HG03139 (cell line): ENCODE data around the gene PCDHB4.
"Not testable (repeated sequence)": the region's sequence is repeated elsewhere in the genome, so short reads cannot be mapped to it uniquely, and the experiment has no call there.

Experiments used
- ATAC-seq: cut with Tn5 transposase; IDR thresholded peaks from one replicate; pipeline ENCODE4 v1.9.1; 2021; ENCODE audit not compliant: unreplicated experiment

The PCDHB4 gene

DNA sequence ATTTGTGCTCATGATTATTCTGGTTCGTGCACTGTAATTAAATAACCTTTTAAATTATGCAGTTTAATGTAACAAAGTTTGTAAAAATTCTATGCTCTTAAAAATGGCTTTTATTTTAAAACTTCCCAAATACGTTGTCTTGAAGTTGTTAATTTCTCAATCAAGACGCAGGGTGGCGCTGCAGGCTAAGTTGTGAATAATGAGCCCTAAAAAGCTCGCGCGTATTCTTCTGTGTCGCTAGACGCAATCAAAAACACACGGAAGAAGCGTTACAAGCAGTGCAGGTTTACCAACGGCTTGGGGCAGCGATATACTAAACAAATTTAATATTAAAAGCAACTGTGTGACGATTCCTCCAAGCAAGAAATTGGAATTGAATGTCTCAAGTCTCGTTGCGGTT, at the start of gene PCDHB4:
Gene PCDHB4 (plus strand): TSS at position 256 of the 400 bp plus-strand sequence. CDS start 181 bp downstream, outside the sequence.
- ATAC-seq = no peak

DNA sequence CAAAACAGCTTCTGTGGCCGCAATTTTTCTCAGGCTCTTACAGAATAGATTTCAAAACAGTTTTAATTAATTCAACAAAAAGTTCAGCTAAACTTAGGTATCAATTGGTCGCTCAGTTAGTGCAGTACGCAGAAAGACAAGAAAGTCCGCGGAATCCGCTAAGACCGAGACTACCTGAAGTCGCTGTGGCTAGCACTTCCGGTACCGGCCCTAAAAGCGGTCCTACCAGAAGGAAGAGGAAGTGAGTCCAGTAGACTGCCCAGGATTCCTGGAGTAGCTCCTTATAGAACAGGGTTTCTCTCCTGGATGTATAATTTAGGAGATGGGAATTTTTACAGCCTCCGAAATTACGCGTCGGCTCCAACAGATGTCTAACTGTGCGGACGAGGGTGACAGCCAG, 43.8 kb upstream of the PCDHB4 start:
- ATAC-seq = no peak

DNA sequence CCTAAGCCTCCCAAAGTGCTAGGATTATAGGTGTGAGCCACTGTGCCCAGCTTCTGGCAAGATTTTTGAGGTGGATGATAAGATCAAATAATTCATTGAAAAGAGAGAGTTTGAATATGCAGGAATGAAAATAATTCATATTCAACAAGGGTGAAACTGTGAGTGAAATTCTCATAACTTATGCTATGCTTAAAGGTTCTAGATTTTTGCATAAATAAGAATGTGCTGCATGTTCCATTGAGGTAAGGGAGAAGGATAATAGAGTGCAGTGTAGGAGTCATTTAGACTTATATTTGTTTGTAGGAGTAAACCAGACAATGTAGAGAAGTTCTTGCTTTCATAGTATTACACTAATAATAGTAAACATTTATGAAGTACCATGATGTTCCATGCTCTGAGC, 39.4 kb upstream of the PCDHB4 start:
- ATAC-seq = no peak

DNA sequence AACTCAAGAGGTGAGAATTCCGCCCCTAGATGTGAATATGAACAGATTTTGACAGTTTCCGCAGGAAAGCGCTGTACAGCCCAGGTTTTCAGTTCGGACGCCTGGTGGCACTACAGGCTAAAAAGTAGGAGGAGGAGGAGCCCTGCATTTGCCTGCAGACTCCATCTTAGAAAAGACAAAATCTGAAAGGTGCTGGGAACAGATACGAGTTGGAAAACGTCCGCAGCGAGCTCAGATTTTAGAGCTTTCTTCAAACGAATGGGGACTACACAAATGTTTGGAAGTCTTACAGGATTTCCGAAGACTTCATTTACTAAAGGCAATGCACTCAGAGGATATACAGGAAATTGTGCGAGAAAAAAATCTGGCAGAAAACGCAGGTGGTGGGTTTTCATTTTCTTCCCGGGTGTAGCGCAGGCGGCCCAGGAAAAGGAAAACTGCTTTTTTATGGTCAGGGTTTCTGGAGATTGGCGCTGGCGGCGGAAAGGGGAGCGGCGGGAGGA, 37.1 kb upstream of the PCDHB4 start:
- ATAC-seq = no peak

DNA sequence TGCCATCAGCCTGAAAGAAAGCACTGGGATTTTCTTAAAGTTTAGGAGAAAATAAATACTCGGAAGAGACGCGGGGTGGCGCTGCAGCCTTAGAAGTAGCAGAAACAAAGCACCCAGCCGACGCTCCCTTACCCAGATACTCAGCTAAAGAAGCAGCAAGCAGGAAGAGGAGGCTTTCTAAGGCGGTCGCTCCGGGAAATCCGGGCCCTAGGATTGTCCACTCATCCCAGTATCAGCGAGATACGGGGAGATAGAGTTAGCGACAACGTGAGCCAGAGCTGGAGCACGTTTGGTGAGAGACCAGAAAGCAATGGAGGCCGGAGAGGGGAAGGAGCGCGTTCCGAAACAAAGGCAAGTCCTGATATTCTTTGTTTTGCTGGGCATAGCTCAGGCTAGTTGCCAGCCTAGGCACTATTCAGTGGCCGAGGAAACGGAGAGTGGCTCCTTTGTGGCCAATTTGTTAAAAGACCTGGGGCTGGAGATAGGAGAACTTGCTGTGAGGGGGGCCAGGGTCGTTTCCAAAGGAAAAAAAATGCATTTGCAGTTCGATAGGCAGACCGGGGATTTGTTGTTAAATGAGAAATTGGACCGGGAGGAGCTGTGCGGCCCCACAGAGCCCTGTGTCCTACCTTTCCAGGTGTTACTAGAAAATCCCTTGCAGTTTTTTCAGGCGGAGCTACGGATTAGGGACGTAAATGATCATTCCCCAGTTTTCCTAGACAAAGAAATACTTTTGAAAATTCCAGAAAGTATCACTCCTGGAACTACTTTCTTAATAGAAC, 26.9 kb upstream of the PCDHB4 start, which contains the start of gene PCDHB2:
Gene PCDHB2 (plus strand): TSS at position 135 of the 782 bp plus-strand sequence. CDS start 176 bp downstream, at position 311.
- ATAC-seq = no peak

DNA sequence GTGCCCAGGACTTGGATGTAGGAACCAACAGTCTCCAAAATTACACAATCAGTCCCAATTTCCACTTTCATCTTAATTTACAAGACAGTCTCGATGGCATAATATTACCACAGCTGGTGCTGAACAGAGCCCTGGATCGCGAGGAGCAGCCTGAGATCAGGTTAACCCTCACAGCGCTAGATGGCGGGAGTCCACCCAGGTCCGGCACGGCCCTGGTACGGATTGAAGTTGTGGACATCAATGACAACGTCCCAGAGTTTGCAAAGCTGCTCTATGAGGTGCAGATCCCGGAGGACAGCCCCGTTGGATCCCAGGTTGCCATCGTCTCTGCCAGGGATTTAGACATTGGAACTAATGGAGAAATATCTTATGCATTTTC, 26.4 kb upstream of the PCDHB4 start:
- ATAC-seq = no peak

DNA sequence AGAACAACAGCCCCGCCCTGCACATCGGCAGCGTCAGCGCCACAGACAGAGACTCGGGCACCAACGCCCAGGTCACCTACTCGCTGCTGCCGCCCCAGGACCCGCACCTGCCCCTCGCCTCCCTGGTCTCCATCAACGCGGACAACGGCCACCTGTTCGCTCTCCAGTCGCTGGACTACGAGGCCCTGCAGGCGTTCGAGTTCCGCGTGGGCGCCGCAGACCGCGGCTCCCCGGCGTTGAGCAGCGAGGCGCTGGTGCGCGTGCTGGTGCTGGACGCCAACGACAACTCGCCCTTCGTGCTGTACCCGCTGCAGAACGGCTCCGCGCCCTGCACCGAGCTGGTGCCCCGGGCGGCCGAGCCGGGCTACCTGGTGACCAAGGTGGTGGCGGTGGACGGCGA, 25.4 kb upstream of the PCDHB4 start:
- not testable (repeated sequence) for ATAC-seq

DNA sequence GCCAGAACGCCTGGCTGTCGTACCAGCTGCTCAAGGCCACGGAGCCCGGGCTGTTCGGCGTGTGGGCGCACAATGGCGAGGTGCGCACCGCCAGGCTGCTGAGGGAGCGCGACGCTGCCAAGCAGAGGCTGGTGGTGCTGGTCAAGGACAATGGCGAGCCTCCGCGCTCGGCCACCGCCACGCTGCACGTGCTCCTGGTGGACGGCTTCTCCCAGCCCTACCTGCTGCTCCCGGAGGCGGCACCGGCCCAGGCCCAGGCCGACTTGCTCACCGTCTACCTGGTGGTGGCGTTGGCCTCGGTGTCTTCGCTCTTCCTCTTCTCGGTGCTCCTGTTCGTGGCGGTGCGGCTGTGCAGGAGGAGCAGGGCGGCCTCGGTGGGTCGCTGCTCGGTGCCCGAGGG, 25.0 kb upstream of the PCDHB4 start:
- not testable (repeated sequence) for ATAC-seq

DNA sequence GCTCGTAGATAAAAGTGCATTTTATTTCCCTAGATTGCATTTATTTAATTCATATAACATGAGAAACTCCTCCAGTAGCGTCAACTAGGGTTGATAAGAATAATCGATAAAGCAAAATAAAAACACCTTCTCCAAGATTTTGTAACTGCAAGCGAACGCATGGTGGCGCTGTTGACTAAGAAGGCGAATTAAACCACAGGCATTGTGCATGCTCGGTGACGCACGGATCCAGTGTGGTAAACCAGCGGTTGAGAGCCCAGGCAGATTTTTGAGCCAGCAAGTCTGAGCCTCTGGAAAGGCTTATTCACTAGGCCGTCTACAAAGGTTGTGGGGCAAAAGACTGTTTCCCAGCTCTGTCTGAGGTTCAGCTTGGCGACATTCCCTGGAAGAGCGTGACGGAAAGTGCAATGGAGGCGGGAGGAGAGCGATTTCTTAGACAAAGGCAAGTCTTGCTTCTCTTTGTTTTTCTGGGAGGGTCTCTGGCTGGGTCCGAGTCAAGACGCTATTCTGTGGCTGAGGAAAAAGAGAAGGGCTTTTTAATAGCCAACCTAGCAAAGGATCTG, 21.3 kb upstream of the PCDHB4 start, which contains the start of gene PCDHB3:
Gene PCDHB3 (plus strand): TSS at position 231 of the 563 bp plus-strand sequence. CDS start 177 bp downstream, at position 408.
- ATAC-seq = no peak

DNA sequence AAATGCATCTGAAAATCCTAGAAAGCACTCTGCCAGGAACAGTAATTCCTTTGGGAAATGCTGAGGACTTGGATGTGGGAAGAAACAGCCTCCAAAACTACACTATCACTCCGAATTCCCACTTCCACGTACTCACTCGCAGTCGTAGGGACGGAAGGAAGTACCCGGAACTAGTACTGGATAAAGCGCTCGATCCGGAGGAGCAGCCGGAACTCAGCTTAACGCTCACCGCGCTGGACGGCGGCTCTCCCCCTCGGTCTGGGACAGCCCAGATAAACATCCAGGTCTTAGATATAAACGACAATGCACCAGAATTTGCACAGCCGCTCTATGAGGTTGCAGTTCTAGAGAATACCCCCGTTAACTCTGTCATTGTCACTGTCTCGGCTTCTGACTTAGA, 20.6 kb upstream of the PCDHB4 start:
- ATAC-seq = no peak

DNA sequence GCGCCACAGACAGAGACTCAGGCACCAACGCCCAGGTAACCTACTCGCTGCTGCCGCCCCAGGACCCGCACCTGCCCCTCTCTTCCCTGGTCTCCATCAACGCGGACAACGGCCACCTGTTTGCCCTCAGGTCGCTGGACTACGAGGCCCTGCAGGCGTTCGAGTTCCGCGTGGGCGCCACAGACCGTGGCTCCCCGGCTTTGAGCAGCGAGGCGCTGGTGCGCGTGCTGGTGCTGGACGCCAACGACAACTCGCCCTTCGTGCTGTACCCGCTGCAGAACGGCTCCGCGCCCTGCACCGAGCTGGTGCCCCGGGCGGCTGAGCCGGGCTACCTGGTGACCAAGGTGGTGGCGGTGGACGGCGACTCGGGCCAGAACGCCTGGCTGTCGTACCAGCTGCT, 19.5 kb upstream of the PCDHB4 start:
- ATAC-seq = not testable (repeated sequence)

DNA sequence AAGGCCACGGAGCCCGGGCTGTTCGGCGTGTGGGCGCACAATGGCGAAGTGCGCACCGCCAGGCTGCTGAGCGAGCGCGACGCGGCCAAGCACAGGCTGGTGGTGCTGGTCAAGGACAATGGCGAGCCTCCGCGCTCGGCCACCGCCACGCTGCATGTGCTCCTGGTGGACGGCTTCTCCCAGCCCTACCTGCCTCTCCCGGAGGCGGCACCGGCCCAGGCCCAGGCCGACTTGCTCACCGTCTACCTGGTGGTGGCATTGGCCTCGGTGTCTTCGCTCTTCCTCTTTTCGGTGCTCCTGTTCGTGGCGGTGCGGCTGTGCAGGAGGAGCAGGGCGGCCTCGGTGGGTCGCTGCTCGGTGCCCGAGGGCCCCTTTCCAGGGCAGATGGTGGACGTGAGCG, 19.1 kb upstream of the PCDHB4 start:
- ATAC-seq = not testable (repeated sequence)

DNA sequence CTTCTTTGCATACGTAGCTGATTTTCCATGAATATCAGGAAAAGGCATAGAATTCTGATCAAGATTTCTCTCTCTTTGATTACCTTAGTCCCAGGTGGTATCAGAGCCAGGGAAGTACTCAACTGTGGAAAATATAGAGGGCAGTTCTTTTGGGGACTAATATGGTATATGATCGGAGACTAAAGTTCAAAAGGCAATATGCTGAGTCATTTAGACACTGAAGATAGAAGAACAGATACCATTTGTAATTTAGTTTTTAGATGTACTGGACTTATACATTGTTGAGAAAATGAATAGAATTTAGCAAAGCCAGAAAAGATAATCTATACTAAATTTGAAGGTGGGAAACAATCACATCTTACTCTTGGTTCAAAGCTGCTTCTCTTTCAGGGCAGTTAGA, 16.3 kb upstream of the PCDHB4 start:
- ATAC-seq = no peak

DNA sequence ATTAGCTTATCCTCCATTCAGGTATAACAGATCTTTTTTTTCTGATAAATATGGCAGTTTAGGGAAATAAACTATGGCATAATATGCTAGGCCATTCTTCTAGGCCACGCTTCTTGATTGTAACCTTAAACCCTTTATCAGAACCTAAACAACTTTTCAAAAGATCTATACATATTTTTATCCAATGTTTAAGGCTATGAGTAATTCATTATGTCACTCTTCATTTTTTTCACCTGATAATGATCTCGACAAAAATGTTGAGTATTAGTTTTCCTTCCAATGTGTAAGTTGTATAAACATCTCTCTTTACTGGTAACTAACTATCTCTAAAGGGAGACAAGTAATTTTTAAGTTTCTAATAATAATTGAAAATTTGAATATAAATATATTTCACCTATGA, 2.4 kb upstream of the PCDHB4 start:
- no peak for ATAC-seq

DNA sequence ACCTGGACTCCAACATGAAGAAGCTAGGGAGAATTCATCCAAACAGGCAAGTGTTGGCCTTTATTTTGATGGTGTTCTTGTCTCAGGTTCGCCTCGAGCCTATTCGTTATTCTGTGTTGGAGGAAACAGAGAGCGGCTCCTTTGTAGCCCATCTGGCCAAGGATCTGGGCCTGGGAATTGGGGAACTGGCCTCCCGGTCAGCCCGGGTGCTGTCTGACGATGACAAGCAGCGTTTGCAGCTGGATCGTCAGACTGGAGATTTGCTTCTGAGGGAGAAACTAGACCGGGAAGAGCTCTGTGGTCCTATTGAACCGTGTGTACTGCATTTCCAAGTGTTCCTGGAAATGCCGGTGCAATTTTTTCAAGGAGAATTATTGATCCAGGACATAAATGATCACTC, 367 bp downstream of the PCDHB4 start:
- no peak for ATAC-seq

DNA sequence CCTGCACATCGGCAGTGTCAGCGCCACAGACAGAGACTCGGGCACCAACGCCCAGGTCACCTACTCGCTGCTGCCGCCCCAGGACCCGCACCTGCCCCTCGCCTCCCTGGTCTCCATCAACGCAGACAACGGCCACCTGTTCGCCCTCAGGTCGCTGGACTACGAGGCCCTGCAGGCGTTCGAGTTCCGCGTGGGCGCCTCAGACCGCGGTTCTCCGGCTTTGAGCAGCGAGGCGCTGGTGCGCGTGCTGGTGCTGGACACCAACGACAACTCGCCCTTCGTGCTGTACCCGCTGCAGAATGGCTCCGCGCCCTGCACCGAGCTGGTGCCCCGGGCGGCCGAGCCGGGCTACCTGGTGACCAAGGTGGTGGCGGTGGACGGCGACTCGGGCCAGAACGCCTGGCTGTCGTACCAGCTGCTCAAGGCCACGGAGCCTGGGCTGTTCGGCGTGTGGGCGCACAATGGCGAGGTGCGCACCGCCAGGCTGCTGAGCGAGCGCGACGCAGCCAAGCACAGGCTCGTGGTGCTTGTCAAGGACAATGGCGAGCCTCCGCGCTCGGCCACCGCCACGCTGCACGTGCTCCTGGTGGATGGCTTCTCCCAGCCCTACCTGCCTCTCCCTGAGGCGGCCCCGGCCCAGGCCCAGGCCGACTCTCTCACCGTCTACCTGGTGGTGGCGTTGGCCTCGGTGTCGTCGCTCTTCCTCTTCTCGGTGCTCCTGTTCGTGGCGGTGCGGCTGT, 1.9 kb downstream of the PCDHB4 start:
- not testable (repeated sequence) for ATAC-seq

DNA sequence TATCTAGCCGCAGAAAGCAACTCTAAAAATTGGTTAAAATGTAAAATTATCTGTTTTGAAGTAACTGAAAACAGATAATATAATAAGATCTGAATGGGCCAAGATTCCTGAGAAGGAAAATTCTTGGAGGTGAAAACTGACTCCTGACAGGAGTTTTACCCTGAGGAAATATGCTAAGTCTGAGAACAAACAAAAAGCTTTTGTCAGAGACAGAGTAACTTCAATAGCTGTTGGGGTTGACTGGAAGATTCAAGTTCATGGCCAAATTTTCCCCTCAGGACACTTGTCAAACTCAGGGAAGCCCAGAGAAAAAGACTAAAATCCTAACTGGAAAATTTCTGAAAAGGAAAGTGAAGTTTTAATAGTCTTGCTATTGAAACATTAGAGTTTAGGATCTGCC, 5.7 kb downstream of the PCDHB4 start:
- ATAC-seq = no peak

DNA sequence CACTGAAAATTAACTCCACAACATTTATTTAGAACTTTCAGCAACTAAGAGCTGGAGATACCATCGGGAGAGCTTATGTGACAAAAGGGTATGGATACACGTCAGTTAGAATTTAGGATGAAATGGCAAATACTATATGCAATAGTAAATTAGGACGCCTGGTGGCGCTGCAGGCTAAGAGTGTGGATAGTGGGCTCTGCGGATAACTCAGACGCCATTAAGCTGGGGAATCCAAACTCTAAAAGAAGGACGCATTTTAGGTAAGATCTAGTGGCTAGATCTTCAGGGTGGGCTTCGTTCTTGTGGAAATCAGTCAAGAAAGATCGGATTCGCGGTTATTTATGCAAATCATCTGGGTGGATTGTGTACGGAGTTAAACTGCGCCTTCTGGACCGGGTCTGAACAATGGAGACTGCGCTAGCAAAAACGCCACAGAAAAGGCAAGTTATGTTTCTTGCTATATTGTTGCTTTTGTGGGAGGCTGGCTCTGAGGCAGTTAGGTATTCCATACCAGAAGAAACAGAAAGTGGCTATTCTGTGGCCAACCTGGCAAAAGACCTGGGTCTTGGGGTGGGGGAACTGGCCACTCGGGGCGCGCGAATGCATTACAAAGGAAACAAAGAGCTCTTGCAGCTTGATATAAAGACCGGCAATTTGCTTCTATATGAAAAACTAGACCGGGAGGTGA, 13.6 kb downstream of the PCDHB4 start, which contains the start of gene PCDHB5:
Gene PCDHB5 (plus strand): TSS at position 177 of the 688 bp plus-strand sequence. CDS start 229 bp downstream, at position 406.
- no peak for ATAC-seq

DNA sequence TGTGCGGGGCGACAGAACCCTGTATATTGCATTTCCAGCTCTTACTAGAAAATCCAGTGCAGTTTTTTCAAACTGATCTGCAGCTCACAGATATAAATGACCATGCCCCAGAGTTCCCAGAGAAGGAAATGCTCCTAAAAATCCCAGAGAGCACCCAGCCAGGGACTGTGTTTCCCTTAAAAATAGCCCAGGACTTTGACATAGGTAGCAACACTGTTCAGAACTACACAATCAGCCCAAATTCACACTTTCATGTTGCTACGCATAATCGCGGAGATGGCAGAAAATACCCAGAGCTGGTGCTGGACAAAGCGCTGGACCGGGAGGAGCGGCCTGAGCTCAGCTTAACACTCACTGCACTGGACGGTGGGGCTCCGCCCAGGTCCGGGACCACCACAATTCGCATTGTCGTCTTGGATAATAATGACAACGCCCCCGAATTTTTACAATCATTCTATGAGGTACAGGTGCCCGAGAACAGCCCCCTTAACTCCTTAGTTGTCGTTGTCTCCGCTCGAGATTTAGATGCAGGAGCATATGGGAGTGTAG, 14.2 kb downstream of the PCDHB4 start:
- ATAC-seq = no peak

DNA sequence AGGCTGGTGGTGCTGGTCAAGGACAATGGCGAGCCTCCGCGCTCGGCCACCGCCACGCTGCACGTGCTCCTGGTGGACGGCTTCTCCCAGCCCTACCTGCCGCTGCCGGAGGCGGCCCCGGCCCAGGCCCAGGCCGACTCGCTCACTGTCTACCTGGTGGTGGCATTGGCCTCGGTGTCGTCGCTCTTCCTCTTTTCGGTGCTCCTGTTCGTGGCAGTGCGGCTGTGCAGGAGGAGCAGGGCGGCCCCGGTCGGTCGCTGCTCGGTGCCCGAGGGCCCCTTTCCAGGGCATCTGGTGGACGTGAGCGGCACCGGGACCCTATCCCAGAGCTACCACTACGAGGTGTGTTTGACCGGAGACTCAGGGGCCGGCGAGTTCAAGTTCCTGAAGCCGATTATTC, 15.7 kb downstream of the PCDHB4 start:
- not testable (repeated sequence) for ATAC-seq

DNA sequence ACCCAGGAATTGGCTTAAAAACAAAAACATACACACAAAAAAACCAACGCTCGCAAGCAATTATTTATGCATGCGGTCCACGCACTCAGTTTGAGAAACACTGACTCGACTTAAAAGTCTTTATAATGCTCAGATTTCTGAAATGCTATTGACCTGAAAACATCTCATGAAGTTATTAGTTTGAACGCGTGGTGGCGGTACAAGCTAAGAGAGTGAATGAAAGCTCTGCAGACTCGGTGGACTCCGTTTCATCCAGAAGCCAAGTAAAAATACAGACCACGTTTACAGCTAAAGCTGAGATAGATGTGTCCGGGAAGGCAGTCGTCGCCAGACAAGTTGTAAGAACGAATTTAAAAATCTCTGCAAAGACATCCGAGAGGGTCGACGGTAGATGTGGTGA, 28.2 kb downstream of the PCDHB4 start, which contains the start of gene PCDHB6:
Gene PCDHB6 (plus strand): TSS at position 246 of the 400 bp plus-strand sequence. CDS start 201 bp downstream, outside the sequence.
- no peak for ATAC-seq
